ENCODE results near the gene MAN1C1. TPM values are rescaled to one million over a fixed set of nuclear protein-coding genes. Genes with fewer than 3 reads are reported as not detected.

Gene MAN1C1
- total RNA-seq, 1 experiment from 2014 or later = 9.3 TPM

DNA sequence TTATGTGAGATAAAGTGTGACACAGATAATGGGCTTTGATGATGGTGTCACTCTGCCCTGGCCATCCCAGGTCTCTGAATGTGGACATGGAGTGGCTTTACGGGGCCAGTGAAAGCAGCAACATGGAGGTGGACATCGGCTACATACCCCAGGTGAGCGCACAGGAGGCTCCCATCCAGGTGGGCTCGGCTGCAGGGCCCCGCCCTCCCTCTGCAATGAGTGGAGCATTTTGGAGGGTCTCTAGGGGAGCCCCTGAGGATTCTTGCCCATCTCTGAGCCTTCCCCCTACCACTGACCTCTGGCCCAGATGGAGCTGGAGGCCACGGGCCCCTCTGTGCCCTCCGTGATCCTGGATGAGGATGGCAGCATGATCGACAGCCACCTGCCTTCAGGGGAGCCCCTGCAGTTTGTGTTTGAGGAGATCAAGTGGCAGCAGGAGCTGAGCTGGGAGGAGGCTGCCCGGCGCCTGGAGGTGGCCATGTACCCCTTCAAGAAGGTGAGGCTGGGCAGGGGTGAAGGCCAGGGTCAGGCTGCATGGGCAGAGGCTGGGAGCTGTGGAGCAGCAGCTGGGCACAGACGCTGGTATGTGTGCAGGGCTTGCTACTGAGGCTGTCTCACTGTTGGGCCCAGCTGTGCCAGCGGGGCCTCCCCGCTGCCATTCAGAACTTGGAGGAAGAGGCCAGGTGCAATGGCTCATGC lies 194.9 kb downstream of the MAN1C1 start:
- Histone ChIP-seq H3K4me1 (ENCODE audit: insufficient read depth, low read length) (no peaks in the 10 kb centered on the region), H3K27me3 (ENCODE audit: insufficient read depth, low read length) (no peaks in the 10 kb centered on the region), H3K9me3 (ENCODE audit: control insufficient read depth, low read depth, low read length) (no peaks in the 10 kb centered on the region), H2AFZ (ENCODE audit: low read length) (no peak overlapping the region), H3K4ac (ENCODE audit: low read depth, low read length) (no peak overlapping the region), H3K4me2 (ENCODE audit: insufficient read depth, insufficient read length, low read length) (no peak overlapping the region), H3K9ac (ENCODE audit: extremely low read depth, insufficient read length, low read length) (no peak overlapping the region), H3K27ac (ENCODE audit: insufficient read length, low read depth, low read length) (no peak overlapping the region), H2BK120ac (ENCODE audit: low read depth, low read length, poor library complexity, severe bottlenecking) (no peak overlapping the region), H3K23me2 (ENCODE audit: insufficient read length, low read depth, low read length, poor library complexity, severe bottlenecking) (no peaks in the 10 kb centered on the region), H2BK15ac (ENCODE audit: low read depth, low read length) (no peak overlapping the region), H4K20me1 (ENCODE audit: control insufficient read depth, insufficient read depth, insufficient read length) (no peaks in the 10 kb centered on the region), H4K91ac (ENCODE audit: insufficient read length, low read depth, low read length) (no peak overlapping the region), H4K5ac (ENCODE audit: insufficient read length, low read depth, low read length) (no peak overlapping the region), H4K8ac (replicated peaks; ENCODE audit: insufficient read length, low read depth, low read length) (no peak overlapping the region), H3K18ac (ENCODE audit: insufficient read length, low read depth, low read length) (no peak overlapping the region), H3K79me2 (ENCODE audit: insufficient read depth, low read length) (no peaks in the 10 kb centered on the region), H2BK12ac (ENCODE audit: insufficient read length, low read depth, low read length) (no peak overlapping the region), H3K14ac (ENCODE audit: insufficient read depth, low read length) (no peak overlapping the region; the same call in 1 of the 2 replicates), H3K23ac (ENCODE audit: insufficient read length, low read depth, low read length) (no peak overlapping the region), H2AK5ac (ENCODE audit: insufficient read length, low read length) (no peak overlapping the region), H3K56ac (ENCODE audit: insufficient read length, low read depth, low read length) (no peak overlapping the region), H3K79me1 (ENCODE audit: insufficient read depth, low read depth, low read length, poor library complexity, severe bottlenecking) (no peaks in the 10 kb centered on the region), H3T11ph (ENCODE audit: low read length) (no peak overlapping the region), H2BK5ac (ENCODE audit: insufficient read length, low read length) (no peak overlapping the region), H2BK20ac (ENCODE audit: low read depth, low read length, poor library complexity, severe bottlenecking) (no peak overlapping the region)
- H3K4me3 Mint-ChIP-seq = no peak overlapping the region
- WGBS (ENCODE audit: extremely low coverage, insufficient read length, low lambda C conversion rate) = no CpG with 5 or more reads among the region's 13 CpGs
- H3K4me1 Mint-ChIP-seq = peaks cover 2 to 6% of the 10 kb centered on the region in 2 experiments; a peak in 3 of 4 replicates
- no peak for DNase-seq
- no peaks in the 10 kb centered on the region for H3K9me3 Mint-ChIP-seq
- TF ChIP-seq, protein P1, sequence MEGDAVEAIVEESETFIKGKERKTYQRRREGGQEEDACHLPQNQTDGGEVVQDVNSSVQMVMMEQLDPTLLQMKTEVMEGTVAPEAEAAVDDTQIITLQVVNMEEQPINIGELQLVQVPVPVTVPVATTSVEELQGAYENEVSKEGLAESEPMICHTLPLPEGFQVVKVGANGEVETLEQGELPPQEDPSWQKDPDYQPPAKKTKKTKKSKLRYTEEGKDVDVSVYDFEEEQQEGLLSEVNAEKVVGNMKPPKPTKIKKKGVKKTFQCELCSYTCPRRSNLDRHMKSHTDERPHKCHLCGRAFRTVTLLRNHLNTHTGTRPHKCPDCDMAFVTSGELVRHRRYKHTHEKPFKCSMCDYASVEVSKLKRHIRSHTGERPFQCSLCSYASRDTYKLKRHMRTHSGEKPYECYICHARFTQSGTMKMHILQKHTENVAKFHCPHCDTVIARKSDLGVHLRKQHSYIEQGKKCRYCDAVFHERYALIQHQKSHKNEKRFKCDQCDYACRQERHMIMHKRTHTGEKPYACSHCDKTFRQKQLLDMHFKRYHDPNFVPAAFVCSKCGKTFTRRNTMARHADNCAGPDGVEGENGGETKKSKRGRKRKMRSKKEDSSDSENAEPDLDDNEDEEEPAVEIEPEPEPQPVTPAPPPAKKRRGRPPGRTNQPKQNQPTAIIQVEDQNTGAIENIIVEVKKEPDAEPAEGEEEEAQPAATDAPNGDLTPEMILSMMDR (conservative IDR thresholded peaks at IDR 0.05) = no peak
- peaks cover 2% of the 10 kb centered on the region; the same call in 1 of the 2 replicates for H3K27me3 Mint-ChIP-seq (ENCODE audit: low read depth)
- H3K27ac Mint-ChIP-seq = no peak overlapping the region
- H3K36me3 Mint-ChIP-seq (ENCODE audit: insufficient read depth in 1 of 3, low read depth in 3 of 3) = peaks cover 12 to 59% (median 43%) of the 10 kb centered on the region in 3 experiments; a peak in 6 of 7 replicates
